ENCODE data around the gene TBC1D5. TPM values are rescaled to one million over a fixed set of nuclear protein-coding genes. Genes with fewer than 3 reads are reported as not detected.

Gene TBC1D5
- total RNA-seq, 1 experiment from 2014 or later, result 33.9 TPM

GRCh38 chr3:17639765-17640164 is 102.7 kb downstream of the TBC1D5 start (continued):
- 0 out of 2 replicates have a peak, but pooled peaks have one; percentile 16 for TF ChIP-seq RAD21 (IDR thresholded peaks at IDR 0.05; ENCODE audit: low read depth)
- peak; percentile 58 for TF ChIP-seq FOSL1 (IDR thresholded peaks at IDR 0.05; ENCODE audit: low read depth)
- no peak for TF ChIP-seq YY1 (IDR thresholded peaks at IDR 0.05; ENCODE audit: extremely low read depth, insufficient replicate concordance, low read depth, low read length)
- TF ChIP-seq SIN3A (IDR thresholded peaks at IDR 0.05; ENCODE audit: low read depth), result peak; percentile 51; the same call in 1 of the 2 replicates
- TF ChIP-seq CTCF (IDR thresholded peaks at IDR 0.05 in 2 of 3, conservative IDR thresholded peaks at IDR 0.05 in 1 of 3; ENCODE audit: borderline replicate concordance in 1 of 3, insufficient read depth in 1 of 3, low read depth in 2 of 3, low read length in 2 of 3), result no peak
- peak; percentile 34; the same call in 1 of the 2 replicates for TF ChIP-seq POLR2AphosphoS5 (IDR thresholded peaks at IDR 0.05; ENCODE audit: low read depth, low read length)
- TF ChIP-seq EZH2 (IDR thresholded peaks at IDR 0.05), result no peak
- no peak; the same call in 1 of the 2 replicates for TF ChIP-seq SRF (IDR thresholded peaks at IDR 0.05; ENCODE audit: low read depth)

DNA sequence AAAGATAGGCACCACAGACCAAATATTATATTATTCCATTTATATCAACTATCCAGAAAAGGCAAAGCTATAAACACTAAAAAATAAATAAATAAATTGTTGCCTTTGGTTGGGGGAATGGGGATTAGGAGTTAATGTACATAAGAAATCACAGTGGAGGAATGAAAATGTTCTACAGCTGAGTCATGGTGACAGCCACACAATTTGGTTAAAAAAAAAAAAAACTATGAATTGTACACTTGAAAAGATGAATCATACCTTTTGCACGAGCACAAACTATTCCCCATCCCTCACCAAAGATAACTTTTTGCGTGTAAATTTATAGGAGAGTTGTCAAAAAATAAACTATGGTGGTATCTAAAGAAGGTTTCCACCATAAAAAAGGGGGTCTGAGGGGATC is 103.2 kb downstream of the TBC1D5 start:
- H3K4me3 ChIP-seq (replicated peaks in 1 of 2; ENCODE audit: low read depth in 1 of 2, low read length in 2 of 2), result peak overlapping the region; percentile 2 to 35; a peak in 2 of 4 replicates
- intact Hi-C loops (cut with micrococcal nuclease), result loop anchor here (5.0 kb wide), 1 partner anchor 103 kb away; the partner anchor contains the start of gene TBC1D5
- peak overlapping the region; percentile 66 for H3K4me2 ChIP-seq (ENCODE audit: low read length)
- POLR2A ChIA-PET, result no interaction called here
- H4K20me1 ChIP-seq (ENCODE audit: insufficient read depth), result no peaks in the 10 kb centered on the region
- no peaks in the 10 kb centered on the region for H3K36me3 ChIP-seq (ENCODE audit: control insufficient read depth in 1 of 2, insufficient read depth in 2 of 2, low read length in 2 of 2)
- peaks cover 44 to 68% of the 10 kb centered on the region in 2 experiments for H3K4me1 ChIP-seq (ENCODE audit: control insufficient read depth in 1 of 2, insufficient read depth in 2 of 2, low read length in 2 of 2)
- H3K9me2 ChIP-seq (ENCODE audit: insufficient read depth), result no peaks in the 10 kb centered on the region
- no TSS peak for BruUV-seq (replicated peaks)
- H3K79me2 ChIP-seq (ENCODE audit: insufficient read depth, low read length), result peaks cover 52% of the 10 kb centered on the region
- H3K9ac ChIP-seq (ENCODE audit: low read length), result peak overlapping the region; percentile 22
- peak overlapping the region; percentile 59 for H3K27ac ChIP-seq (ENCODE audit: low read depth, low read length)
- RAD21 ChIA-PET (ENCODE audit: low non-redundant PET in 1 of 2, low total read pairs in 2 of 2, uncharacterized antibody in 2 of 2, unreplicated experiment in 2 of 2), result no interaction called here
- H3K9me3 ChIP-seq (ENCODE audit: control insufficient read depth in 1 of 2, insufficient read depth in 1 of 2, low read depth in 1 of 2, low read length in 2 of 2), result no peaks in the 10 kb centered on the region
- H2AFZ ChIP-seq (ENCODE audit: low read depth, low read length, poor library complexity, severe bottlenecking), result no peak overlapping the region
- H3K27me3 ChIP-seq (ENCODE audit: insufficient read depth, low read length), result no peaks in the 10 kb centered on the region
- no peak for TF ChIP-seq ELF1 (IDR thresholded peaks at IDR 0.05; ENCODE audit: borderline replicate concordance, low read depth)
- no peak for TF ChIP-seq ZNF274 (IDR thresholded peaks at IDR 0.05; ENCODE audit: low read depth, low read length)
- no peak for TF ChIP-seq CEBPB (IDR thresholded peaks at IDR 0.05; ENCODE audit: low read depth)
- TF ChIP-seq CBX3 (IDR thresholded peaks at IDR 0.05; ENCODE audit: low read depth), result no peak
- TF ChIP-seq EZH2 (IDR thresholded peaks at IDR 0.05), result no peak
- TF ChIP-seq FOSL1 (IDR thresholded peaks at IDR 0.05; ENCODE audit: low read depth), result peak; percentile 63
- TF ChIP-seq SP1 (IDR thresholded peaks at IDR 0.05; ENCODE audit: low read depth), result peak; percentile 8; the same call in 1 of the 2 replicates
- TF ChIP-seq RAD21 (IDR thresholded peaks at IDR 0.05; ENCODE audit: low read depth), result no peak
- no peak for TF ChIP-seq TCF7L2 (IDR thresholded peaks at IDR 0.05; ENCODE audit: borderline replicate concordance, extremely low read depth, insufficient read depth, insufficient read length)
- CTCF ChIA-PET, result no interaction called here
- peak; percentile 37 for DNase-seq (ENCODE audit: low read depth, low spot score)
- ATAC-seq, result peak; percentile 30; the same call in 1 of the 2 replicates

Data from HCT116 (cell line).